Ovary (tissue), 3 donors: ENCODE measurements around the gene ZNF587B.
"Not testable (repeated sequence)": the region's sequence is repeated elsewhere in the genome, so short reads cannot be mapped to it uniquely, and the experiment has no call there.

ENCODE experiments used
- EP300 ChIP-seq: sonication (generic); formaldehyde crosslinking; IDR thresholded peaks from one replicate; pipeline ENCODE4 v1.6.1; 2017; ENCODE audit warnings: antibody characterized with exemption
- POLR2A ChIP-seq: fragments of 450-650 bp; IDR thresholded peaks from one replicate; pipeline ENCODE4 v1.6.1; 2017; ENCODE audit warnings: antibody characterized with exemption, mild to moderate bottlenecking, moderate library complexity
- TF ChIP-seq, protein P1 (sequence below), 3 donors: fragments of 450-650 bp in 2 of 3; fragments of 200-600 bp in 1 of 3; IDR thresholded peaks; one replicate each; pipeline versions ENCODE4 v1.5.1 to v1.8.0; 2016 to 2022; ENCODE audit warnings: antibody characterized with exemption in 3 of 3, mild to moderate bottlenecking in 1 of 3
- donor health status: DM: no; HTN: no; CAD: no.

DNA sequence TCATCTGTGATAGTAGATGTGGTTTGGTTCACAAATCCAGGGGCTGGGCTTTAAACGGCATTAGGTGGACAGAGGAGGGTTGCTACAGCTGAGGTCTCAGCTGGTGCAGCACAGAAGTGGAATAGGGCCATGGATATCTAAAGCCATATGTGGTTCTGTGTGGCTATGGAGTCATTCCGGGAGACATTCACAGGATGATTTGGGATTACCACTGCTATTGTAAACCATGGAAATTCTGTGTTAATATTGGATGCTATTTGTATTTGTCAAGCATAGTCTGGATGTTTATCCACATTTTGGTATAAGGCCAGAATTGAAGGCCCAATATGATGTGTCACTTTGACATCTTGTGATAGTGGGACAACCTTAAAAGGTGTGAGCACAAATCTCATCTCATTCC is 6.9 kb upstream of the ZNF587B start:
- TF ChIP-seq, protein P1, sequence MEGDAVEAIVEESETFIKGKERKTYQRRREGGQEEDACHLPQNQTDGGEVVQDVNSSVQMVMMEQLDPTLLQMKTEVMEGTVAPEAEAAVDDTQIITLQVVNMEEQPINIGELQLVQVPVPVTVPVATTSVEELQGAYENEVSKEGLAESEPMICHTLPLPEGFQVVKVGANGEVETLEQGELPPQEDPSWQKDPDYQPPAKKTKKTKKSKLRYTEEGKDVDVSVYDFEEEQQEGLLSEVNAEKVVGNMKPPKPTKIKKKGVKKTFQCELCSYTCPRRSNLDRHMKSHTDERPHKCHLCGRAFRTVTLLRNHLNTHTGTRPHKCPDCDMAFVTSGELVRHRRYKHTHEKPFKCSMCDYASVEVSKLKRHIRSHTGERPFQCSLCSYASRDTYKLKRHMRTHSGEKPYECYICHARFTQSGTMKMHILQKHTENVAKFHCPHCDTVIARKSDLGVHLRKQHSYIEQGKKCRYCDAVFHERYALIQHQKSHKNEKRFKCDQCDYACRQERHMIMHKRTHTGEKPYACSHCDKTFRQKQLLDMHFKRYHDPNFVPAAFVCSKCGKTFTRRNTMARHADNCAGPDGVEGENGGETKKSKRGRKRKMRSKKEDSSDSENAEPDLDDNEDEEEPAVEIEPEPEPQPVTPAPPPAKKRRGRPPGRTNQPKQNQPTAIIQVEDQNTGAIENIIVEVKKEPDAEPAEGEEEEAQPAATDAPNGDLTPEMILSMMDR (IDR thresholded peaks at IDR 0.05), result not testable (repeated sequence)
- not testable (repeated sequence) for TF ChIP-seq EP300, POLR2A
